Measurements from ENCODE around the gene ANKLE2.
"Not testable (repeated sequence)": the region's sequence is repeated elsewhere in the genome, so short reads cannot be mapped to it uniquely, and the experiment has no call there.

ANKLE2 gene

DNA sequence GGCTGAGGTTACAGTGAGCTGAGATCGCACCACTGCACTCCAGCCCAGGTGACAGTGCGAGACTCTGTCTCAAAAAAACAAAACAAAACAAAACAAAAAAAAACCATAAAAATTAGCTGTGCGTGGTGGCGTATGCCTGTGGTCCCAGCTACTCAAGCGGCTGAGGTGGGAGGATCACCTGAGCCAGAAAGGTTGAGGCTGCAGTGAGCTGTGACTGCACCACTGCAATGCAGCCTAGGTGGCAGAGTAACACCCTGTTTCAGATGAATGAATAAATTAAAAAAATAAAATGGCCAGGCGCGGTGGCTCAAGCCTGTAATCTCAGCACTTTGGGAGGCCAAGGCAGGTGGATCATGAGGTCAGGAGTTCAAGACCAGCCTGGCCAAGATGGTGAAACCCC, 8.0 kb downstream of the ANKLE2 start:
- intact Hi-C loops (cut with DNase I); DNase-seq: not testable (repeated sequence)

DNA sequence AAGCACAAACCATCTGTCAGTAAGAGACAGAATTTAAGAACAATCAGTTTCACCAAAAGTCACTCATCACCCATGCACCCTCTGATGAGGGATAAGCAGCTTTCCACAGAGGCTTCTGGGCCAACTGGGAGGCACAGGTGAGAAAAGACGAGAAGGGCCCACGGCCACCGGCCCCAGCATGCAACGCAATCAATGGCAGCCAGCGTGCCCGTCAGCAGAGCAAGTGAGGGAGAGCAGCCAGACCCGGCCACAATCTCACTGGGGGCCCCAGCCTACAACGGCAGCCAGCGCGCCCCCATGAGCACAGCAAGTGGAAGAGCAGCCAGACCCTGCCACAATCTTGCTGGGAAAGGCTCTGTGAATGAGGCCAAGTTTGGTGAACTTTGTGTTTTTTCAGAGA, 13.3 kb downstream of the ANKLE2 start:
- no peak for DNase-seq
- intact Hi-C loops (cut with DNase I): no loop called here

DNA sequence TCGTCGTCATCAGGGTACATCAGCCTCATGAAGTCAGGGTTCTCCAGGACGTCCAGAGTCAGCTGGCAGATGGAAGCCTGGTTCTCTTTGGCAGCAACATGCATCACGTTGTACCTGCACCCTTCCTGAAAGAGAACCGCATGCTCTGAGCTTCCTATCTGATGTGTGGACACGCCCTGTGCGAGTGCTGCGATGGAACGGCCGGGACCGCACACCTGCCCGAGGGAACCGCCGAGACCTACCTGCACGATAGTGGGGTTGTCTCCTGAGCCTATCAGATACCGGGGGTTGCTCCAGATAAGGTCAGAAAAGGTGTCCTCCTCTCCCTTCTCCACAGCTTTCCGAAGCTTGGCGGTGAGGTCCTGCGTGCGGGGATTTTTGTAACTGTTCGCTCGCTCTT, 13.7 kb downstream of the ANKLE2 start:
- DNase-seq: no peak

DNA sequence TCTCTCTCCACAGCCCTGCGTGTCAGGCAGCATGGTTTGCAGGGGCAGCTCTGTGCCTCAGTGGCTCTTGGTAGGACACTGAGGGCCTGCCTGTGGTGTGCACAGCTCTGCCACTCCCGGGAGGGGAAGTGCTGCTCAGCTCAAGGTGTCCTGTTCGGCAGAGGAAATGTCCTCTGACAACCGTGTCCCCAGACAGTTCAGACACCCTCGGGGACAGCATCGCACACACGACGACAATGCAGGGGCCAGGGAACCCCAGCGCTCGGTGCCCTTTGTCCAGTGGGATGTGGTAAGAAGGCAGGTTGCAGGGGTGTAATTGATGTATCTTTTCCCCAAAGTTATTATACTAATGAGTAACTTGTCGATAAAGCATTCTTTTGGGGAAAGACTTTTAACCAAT, 14.2 kb downstream of the ANKLE2 start:
- intact Hi-C loops (cut with DNase I): no loop called here
- DNase-seq: peak in 1 of 10 donors; percentile 65

More for the DNA sequence above, 13.7 kb downstream of the ANKLE2 start:
- intact Hi-C loops (cut with DNase I): no loop called here

DNA sequence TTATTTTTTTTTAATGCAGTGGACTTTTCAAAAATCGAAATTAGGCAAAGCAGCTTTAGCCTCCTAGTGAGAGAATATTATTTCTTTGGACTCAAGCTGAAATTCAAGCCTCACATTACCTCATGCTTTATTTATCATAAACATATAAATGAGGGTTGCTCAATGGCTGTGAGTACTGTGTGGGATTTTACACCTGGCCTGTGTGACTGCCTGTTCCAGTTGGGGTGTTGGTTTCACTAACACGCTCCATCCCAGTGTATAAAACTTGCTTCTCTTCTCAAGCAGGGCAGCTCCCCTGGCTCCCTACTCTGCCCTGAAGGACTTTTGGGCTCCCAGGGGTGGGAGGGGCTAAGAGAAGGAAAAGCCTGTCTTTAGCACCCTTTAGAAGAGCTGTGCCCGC, 15.0 kb downstream of the ANKLE2 start:
- intact Hi-C loops (cut with DNase I): no loop called here
- no peak for DNase-seq

DNA sequence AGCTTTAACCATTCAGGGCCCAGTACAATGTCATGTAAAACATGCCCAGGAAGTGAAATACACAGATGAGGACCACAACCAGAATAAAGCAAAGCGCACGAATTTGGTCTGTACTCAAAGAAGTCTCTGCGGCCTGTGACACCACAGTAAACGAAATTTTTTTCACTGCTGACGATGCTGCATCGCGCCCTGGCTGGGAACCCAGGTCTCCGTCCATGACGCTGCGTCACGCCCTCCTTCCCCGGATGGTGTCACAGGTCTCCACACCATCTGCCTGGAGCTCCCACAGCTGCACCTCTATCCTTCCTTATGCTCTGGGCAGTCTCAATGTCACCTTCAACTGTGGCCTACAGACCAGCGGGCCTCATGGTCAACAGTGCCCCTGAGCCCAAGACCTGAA, 17.8 kb downstream of the ANKLE2 start:
- peak in 2 of 10 donors; percentile 43 to 80 for DNase-seq
- intact Hi-C loops (cut with DNase I): no loop called here

DNA sequence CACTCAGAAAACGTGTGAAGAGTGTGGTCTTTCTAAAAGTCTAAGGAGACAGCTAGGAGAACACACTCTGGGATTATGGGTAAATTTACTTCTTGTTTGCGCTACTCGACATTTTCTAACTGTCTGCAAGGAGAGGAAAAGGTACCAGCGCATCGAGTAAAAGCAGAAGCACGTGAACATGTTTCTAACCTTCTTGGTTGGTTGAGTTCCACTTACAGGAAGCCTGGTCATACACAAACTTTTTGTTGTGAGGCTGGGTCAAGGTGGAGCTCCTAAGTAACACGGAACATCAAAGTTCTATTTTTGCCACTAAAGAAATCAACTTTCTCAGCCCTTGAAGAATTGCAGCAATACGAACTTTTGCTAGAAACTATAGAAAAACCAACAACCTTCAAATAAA, 20.0 kb downstream of the ANKLE2 start:
- no peak for DNase-seq
- intact Hi-C loops (cut with DNase I): no loop called here

DNA sequence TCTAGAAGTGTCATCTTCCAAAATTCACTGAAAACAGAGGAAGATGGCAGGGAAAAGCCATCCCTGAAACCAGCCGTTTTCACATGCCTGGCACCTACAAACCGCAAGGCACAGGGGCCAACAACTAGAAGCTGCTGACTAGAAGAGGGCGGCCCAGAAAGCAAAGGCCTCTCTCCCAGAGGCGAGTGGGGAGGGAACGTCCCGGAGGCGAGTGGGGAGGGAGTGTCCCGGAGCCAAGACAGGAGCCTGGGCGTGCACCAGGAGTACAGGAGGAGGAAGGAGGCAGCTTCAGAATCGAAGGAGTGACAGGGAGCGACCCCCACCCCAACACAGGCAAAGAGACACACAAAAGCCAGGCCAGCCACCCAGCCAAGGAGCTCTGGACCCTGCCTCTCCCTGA, 21.0 kb downstream of the ANKLE2 start:
- intact Hi-C loops (cut with DNase I): no loop called here
- DNase-seq: peak in 1 of 10 donors; percentile 11

DNA sequence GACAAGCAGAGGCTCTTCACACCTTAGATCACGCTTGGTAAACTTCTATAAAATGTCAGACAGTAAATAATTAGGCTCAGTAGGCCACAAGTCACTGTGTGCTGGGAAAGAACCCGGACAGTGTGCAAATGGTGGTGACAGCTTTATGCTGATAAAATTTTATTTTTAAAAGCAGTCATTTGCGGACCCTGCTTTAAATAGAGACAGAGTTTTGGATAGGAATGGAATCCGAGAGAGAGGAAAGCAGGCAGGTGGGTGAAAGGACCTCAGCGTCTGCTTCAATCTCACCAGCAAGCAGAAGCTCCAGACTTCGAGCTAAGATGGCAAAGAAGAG, 21.4 kb downstream of the ANKLE2 start:
- DNase-seq: no peak
- intact Hi-C loops (cut with DNase I): no loop called here

DNA sequence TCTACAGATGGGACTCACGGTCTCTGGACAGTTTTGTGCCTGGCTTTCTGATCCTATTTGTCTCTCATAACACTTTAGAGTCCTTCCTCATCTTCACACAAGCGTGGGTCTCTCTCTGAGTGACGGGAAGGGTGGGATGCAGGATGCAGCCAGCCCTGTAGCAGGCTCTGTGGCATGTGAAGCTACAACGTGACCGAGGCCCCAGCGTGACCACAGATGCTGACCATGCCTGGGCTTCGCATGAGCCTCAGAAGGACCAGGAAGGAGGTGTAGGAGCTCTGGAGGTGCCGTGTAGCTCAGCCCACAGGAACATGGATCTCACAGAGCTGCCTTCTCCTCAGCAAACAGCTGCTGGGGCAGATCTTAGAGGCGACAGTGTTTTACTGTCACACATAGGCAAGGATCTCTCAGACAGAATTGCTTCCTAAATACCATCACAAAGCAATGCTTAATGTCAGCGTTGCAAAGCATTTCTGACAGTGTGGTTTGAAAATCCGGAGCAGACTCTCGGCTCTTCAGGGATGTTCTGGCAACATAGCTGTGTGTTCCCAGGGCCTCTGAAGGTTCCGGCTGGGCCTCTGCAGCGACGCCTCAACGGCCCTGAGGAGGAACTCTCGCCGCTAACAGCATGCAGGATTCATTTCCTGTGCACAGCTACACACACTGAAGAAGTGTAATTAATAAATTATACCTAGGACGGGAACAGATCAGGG, 21.9 kb downstream of the ANKLE2 start:
- intact Hi-C loops (cut with DNase I): no loop called here
- DNase-seq: peak in 1 of 10 donors; percentile 63

DNA sequence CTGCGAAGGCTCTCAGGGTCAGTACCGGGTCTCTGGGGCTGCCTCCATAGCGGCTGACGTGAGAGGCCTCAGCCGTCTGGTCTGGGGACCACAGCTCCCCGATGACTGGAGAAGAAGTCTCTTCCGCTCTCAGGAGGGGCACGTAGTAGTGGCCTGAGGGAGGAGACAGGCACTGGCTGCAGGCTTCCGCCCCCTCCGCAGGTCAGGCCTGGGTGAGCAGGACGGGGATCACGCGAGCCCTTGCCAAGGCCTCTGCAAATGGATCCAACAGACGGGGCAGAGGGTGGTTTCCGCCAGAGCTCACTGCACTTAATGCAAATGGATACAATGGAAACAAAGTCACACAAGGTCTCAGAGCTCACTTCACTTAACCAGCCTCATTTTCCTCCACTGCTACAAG, 24.7 kb downstream of the ANKLE2 start:
- DNase-seq: peak in 3 of 10 donors; percentile 33 to 55 (median 49)
- intact Hi-C loops (cut with DNase I): no loop called here

DNA sequence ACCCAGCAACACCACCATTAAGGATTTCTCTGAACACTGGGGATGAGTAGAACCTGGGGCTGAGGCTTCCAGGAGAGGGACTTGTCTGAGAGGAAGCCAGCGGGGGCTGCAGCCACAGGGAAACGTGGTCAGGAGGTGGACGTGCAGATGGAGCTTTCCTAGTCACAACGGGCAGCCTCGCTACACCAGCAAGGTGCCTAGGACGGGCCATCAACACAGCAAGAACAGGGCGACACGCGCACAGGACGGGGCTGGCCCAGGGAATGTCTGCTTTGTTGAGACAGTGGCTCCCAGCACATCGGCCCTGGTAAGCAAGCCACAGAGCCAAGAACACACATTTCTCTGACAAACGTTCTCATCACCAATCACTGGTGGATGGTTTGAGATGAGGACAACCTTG, 25.3 kb downstream of the ANKLE2 start:
- peak in 3 of 10 donors; percentile 33 to 73 (median 63) for DNase-seq
- intact Hi-C loops (cut with DNase I): no loop called here

DNA sequence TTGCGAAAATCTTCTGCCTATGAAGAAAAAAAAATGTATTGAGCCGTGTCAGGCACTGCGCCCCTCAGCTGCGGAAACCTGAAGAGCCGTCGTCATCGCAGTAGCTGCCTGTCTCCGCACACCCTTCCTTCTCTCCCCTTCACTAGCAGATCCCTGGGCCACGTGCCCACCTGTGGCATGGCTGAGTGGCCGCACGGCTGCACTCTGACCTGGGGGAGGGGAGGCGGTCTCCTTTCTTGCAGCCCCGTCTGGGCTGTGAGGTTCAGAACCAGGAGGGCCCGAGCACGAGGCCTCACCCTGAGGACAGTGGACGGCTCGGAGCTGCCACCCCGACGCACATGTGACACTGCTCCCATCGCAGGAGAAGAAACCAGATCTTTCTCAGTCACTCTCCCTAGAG, 26.1 kb downstream of the ANKLE2 start:
- DNase-seq: peak in 3 of 10 donors; percentile 43 to 70 (median 49)
- intact Hi-C loops (cut with DNase I): no loop called here

DNA sequence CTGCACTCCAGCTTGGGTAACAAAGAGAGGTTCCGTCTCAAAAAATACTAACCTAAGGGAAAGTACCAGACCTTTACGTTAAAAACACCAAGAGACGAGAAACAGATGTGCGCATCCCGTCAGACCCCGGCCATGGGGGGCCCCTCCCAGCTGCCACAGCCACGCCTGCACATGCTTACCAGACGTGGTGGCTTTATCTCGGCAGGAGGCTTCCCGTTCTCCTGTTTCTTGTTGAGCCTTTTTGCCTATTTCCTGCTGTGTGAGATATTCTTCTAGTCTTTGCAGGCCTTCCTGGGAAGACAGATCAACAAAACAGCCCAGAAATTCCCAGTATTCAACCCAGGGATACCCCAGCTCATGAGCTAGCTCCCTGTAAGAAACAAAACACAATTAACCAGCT, 27.4 kb downstream of the ANKLE2 start:
- intact Hi-C loops (cut with DNase I): no loop called here
- DNase-seq: peak in 2 of 10 donors; percentile 37 to 71

DNA sequence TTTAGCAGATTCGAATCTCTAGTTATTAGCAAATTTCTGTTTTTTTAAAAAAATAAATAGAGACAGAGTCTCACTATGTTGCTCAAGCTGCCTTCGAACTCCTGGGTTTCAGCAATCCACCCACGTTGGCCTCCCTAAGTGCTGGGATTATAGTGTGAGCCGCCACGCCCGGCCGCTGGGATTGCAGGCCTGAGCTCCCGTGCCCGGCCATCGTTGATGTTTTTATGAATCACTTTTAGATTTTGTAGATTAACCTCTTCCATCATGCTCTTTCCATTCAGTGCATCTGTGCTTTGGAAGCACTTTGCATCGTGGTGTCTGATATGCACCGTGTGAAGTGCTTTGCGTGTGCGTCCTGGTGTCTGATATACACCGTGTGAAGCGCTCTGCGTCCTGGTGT, 30.1 kb downstream of the ANKLE2 start:
- intact Hi-C loops (cut with DNase I): no loop called here
- DNase-seq: peak in 3 of 10 donors; percentile 10 to 64 (median 25)

DNA sequence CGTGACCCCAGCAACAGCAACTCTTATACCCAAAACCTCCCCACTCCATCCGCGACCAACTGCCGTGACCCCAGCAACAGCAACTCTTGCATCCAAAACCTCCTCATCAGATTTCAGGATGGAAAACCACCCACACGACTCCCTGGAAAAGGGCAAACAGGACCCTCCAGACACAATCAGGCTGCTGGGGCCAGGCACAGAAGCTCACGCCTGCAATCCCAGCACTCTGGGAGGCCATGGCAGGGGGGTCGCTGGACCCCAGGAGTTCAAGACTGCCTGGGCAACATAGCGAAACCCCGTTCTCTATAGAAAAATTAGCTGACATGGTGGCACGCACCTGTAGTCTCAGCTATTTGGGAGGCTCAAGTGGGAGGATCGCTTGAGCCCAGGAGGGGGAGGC, 31.3 kb downstream of the ANKLE2 start:
- intact Hi-C loops (cut with DNase I): no loop called here
- peak in 1 of 10 donors; percentile 41 for DNase-seq

DNA sequence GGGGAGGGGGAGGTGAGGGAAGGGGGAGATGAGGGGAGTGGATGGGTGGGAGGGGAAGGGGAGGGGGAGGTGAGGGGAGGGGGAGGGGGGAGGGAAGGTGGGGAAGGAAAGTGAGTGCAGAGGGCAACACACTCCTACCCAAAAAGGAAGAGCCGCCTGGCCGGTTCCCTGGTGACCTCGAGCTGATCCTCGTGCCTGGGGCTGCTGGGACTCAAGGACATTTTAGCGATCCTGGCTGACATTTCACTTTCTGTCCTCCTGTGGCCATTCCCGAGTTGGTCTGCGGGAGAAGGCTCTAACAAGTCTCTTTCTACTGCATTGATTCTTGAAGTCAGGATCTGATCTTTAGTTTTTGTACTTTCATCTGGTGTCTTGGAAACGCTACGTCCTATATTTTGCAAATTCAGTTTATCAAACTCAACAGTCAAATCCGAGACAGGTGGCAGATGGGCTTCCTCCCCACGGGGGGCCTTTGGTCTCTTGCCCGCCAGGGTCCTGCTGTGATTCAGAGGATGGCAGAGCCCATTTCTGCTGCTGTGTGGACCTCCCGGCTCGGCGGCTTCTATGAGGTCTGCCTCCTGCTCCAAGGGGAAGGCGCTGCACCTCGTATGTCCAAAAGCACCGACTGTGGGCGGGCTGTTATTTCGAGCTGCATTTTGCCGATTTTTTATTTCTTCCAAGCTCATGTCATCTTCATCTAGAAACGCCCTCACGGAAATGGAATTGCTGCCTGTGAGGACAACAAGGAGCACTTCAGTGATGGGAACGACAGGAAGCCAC, 31.9 kb downstream of the ANKLE2 start:
- intact Hi-C loops (cut with DNase I): no loop called here
- DNase-seq: peak in 7 of 10 donors; percentile 36 to 91 (median 53)

DNA sequence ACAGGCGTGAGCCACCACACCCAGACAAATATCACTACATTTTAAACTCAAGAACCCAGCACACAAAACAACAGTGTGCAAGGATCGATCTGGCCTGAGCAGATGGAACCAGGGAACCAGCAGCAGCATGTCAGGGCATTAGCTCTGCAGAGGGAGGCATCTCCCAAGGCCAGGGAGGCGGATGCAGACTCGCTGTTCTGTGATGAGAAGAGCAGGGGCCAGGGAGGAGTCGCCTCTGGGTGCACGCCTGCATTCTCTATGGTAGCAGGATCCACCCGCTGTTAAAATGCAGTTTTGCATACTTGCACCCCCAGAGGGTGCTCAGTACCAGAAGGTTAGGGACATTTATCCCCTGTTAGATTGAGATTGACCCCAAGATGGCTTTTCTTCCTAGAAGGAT, 33.1 kb downstream of the ANKLE2 start:
- intact Hi-C loops (cut with DNase I): no loop called here
- peak in 2 of 10 donors; percentile 12 to 40 for DNase-seq

DNA sequence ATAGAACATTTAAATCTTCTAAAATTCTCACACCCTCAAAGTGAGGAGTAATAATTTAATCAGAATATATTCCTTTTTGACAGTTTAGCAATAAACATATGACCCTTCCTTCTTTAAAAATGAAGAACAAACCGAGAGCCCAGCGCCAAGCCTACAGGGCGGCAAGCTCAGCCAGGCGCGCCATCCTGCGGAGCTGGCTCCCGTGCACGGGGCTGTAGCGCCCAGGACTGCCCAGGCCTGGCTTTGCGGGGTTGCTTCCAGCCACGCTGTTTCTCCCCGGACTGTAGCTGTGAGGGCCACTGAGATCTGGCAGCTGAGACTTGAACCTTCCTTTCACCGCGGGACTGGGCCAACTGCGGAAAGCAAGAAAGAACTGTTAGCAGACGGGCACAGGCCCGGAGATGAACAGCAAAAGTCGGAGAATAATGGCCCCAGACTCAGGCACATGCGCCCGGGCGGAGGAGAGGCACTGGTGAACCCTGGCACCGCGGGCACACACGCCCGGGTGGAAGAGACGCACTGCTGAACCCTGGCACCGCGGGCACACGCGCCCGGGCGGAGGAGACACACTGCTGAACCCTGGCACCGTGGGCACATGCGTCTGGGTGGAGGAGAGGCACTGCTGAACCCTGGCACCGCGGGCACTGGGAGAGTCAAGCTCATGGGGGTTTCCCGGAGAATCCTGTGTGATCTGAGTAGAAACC, 34.4 kb downstream of the ANKLE2 start:
- intact Hi-C loops (cut with DNase I): no loop called here
- peak in 2 of 10 donors; percentile 57 for DNase-seq

DNA sequence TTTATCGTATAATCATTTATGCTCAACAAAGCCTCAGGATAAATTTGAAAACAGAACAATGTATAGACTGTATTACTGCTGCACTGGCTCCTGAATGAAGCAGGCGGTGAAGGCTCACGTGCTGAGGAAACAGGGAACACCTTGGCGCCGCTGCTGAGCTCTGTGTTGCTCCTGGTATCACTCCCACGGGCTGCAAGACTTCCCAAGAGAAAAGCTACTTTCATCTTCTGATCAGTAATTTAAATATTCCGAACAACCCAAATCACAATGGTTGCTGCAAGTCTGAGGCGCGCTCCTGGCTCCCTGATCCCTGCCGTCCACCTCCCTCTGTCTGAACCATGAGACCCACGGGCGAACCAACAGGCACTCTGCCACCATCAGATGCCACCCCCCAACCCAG, 35.2 kb downstream of the ANKLE2 start:
- intact Hi-C loops (cut with DNase I): no loop called here
- DNase-seq: peak in 2 of 10 donors; percentile 52 to 55

DNA sequence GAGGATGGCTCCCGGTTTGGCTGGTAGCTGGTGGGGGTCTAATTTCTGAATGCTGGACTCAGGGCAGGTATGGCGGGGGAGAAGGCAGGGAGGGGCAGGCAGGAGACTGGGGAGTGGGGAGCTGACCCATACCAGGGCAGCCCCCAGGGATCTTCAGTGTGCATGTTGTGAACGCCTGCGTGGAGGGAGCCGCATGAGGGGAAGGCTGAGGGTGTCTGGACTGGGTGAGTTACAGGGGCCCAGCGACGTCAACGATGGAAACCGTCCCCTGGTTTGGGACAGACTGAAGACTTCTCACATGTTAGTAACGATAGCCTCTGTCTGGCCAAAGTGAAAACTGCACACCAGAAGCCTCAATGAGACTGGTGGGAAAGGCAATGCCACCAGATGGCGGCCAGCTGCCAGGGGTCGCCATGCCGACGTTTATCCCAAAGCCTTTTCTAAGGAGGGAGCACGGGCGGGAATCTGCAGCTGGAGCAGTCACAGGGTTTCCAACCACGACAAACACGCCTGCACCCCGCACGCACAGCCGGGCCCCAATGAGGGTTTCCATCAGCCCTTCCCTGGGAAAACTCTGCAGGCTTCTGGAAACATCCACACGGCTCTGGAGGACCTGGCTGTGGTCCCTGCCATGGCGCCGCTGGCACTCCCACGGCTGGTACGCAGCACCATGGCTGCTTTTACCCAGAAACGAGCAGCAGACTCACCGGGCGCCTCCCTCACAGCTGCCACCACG, 37.0 kb downstream of the ANKLE2 start:
- intact Hi-C loops (cut with DNase I): no loop called here
- DNase-seq: peak in 2 of 10 donors; percentile 73 to 77

Measured in posterior cingulate gyrus (tissue), 11 donors.